CD4-positive, alpha-beta T cell treated with Interleukin-10 for 1 hour (primary cell): ENCODE measurements around the gene GPR179.
A peak's percentile ranks its signal among the peaks of the same experiment; 100 is the strongest.
"Not testable (repeated sequence)": the region's sequence is repeated elsewhere in the genome, so short reads cannot be mapped to it uniquely, and the experiment has no call there.

ENCODE experiments used
- DNase-seq: peaks from one replicate; pipeline ENCODE4 v3.0.0-alpha.2; 2020

Gene GPR179

DNA sequence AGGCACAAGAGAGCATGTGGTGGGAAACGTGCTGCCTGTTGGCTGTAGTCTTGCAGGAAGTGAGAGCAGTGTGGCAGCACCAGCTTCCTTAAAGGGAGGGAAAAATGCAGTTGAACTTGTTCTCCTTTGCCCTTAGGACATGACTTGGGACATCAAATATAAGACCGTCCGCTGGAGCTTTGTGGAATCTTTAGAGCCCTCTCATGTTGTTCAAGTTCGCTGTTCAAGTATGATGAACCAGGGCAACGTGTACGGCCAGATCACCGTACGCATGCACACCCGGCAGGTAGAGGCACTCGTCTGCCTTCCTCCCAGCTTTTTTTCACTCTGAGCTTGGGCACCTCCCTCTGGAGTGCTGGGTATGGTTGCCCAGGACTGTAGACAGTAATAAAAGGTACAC, 23.3 kb downstream of the GPR179 start:
- DNase-seq: no peak

DNA sequence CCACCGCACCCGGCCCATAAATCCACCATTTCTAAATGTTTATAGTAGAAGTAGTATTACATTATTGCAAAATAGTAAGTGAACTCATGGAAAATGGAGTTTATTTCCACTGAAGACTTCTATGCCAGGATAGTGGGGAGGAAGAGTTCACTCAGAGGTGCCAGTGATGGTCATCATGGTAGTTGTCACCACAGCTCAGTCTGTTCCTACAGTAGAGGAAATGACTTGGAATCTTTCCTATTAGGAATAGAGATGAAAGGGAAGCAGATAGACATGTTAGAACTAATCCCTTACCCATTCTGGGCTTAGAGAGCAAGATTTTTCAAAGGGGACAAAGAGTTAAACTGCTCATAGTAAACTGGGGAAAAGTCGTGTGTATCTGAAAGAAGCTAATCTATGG, 26.7 kb downstream of the GPR179 start:
- DNase-seq: no peak

DNA sequence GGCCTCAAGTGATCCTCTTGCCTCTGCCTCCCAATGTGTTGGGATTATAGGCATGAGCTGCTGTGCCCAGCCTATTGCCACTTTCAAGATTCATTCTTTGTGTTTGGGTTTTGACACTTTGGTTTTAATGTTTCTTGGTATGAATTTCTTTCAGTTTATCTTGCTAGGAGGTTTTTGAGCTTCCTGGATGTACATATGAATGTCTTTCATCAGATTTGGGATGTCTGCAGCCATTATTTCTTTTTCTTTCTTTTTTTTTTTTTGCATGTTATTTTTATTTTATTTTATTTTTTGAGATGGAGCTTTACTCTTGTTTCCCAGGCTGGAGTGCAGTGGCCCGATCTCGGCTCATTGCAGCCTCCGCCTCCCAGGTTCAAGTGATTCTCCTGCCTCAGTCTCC, 28.3 kb downstream of the GPR179 start:
- no peak for DNase-seq

DNA sequence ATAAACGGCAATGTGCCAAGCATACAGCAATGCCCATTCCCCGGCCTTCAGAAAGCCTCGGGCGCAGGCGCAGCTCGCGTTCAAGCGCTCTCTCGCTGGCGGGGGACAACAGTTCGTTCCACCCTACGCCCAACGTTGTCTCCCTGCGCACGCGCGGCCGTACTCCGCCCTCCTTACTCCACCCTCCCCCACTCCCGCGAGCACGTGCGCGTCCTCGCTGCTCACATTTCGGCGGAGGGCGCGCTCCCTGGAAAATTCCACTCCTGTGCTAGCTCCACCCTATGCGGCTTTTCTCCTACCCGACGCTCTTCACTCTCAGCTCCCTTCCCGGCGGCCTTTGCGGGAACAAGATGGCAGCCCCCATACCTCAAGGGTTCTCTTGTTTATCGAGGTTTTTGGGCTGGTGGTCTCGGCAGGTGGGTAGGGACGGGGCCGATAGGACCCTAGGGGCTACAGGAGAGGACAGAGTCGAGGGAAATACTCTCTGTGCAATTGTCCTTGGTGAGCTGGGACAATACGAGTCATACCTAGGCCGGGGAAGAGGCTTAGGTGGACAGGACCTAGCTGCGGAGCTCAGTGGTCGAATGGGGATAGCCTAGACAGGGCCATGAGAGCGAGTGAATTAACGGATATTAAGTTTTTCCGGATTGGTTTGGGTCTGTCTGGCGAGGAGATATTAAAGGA, 46.8 kb downstream of the GPR179 start, which contains the start of gene MRPL45:
Gene MRPL45 (plus strand): TSS at position 335 of the 684 bp plus-strand sequence. CDS start 16 bp downstream, at position 351.
- DNase-seq: peak; percentile 97

DNA sequence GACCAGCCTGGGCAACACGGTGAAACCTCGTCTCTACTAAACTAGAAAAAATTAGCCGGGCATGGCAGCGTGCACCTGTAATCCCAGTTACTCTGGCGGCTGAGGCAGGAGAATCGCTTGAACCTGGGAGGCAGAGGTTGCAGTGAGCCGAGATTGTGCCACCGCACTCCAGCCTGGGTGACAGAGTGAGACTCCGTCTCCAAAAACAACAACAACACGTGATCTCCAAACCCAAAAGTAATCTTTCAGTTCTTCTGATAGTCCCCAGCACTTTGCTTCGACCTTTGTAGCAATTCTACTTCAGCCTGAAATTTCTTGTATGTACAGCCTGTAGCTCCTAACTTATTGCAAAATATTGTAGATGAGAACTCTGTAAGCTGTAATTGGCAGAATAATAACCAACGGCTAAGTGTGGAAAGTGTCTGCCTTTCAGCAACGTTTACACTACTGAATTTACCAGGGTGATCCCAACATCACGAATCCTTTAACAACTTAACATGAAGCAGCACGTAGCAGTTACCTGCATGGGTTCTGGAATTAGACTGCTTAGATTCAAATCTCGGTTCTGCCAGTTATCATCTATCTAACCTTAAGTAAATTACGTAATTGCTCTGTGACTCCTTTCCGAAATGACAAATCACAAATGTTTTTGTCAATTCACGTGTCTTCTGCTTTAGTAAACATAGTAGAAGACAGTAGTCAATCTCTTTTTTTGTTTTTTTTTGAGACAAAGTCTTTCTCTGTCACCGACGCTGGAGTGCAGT, 48.0 kb downstream of the GPR179 start:
- not testable (repeated sequence) for DNase-seq

DNA sequence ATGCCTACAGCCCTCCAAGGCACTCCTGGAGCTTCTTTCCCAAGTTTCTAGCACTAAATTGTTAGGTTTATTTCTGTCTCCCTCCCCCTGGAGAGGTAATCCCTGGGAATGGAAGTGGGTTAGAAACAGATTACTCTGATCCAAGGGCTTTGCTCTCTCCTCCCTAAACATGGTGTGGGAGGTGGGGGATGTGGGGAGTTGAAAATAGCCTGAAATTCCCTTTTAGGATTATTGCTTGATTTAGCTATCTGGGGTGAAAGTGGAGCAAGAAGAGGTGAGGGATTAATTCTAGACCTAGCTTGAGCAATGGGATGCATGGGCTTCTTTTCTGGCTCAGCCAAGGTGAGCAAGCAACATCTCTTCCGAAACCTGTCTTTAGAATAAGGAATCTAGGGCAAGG, 54.0 kb downstream of the GPR179 start:
- not testable (repeated sequence) for DNase-seq

DNA sequence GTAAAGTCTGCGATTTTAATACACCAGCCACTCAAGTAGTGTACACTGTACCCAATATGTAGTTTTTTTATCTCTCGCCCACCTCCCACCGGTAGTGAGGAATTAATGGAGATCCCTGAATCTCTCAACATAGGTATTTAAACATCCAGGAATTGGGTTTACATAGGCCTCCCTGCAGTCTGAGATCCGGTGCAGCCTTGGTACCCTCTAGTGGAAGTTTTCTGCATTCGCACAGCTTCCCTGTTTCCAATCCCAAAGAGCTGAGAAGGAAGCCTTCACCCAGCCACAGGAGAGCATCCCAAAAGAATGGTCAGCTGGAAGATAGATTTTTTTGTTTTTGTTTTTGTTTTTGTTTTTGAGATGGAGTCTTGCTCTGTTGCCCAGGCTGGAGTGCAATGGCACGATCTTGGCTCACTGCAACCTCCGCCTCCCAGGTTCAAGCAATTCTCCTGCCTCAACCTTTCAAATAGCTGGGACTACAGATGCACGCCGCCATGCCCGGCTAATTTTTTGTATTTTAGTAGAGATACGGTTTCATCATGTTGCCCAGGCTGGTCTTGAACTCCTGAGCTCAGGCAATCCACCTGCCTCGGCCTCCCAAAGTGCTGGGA, 55.4 kb downstream of the GPR179 start:
- not testable (repeated sequence) for DNase-seq

DNA sequence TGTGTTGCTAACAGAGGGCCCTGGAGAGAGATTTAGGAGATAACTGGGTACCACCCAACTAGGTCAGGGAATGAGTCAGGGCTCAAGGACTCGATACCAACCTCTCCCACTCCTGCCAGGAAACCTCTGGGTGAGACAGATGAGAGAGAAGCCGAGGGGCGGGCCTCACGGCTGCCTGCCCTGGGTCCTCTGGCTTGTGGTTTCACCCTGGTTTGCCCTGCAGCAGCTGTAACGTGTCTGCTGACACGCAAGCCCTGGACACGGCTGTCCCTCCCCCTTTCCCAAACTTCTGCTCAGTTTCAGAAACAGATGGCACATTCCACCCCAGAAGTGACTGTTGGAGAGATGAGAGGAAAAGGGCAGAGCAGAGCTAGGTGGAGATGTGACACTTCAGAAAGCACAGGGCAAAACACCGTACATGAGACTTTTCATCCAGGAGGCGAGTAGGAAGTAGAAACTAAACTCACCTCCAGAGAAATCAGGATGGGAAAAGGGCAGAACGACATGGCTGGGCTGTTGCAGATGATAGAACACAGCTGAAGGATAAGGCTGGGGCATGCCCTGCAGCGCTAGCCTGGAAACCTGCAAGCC, 57.2 kb downstream of the GPR179 start:
- DNase-seq: not testable (repeated sequence)

DNA sequence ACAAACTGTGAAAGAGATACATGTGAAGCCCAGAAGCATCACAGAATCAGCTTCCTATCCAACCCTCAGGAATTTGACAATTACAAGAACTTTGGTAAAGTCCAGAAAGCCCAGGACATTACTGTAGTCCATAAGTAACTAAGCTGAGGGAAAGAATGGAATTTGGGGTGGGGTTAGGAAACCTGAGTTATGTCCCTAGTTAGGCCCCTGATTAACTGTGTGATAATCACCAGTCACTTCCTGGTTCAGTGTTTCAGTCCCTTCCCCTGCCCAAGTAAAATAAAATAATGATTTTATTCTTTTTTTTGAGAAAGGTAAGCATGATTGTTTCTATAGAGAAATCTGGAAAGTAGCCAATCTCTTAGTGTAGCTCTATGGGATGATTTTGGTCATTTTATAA, 57.8 kb downstream of the GPR179 start:
- not testable (repeated sequence) for DNase-seq
